Endothelial cell of umbilical vein (primary cell): Measurements from ENCODE around the gene PCDH15.

Experiments
- CTCF ChIP-seq, 2 donors: IDR thresholded peaks; 1 replicate in 1 of 2; 2 replicates in 1 of 2; pipeline ENCODE4 v1.5.1; 2011; ENCODE audit warnings: low read length in 2 of 2, mild to moderate bottlenecking in 2 of 2, moderate library complexity in 2 of 2, control low read depth in 1 of 2, inconsistent platforms in 1 of 2, low read depth in 1 of 2; ENCODE audit not compliant: insufficient read depth in 1 of 2; ENCODE audit errors: extremely low read depth in 1 of 2
- EZH2 ChIP-seq: IDR thresholded peaks from 2 replicates; pipeline ENCODE4 v1.6.1; 2012; ENCODE audit warnings: borderline replicate concordance, low read depth, mild to moderate bottlenecking, moderate library complexity, low read length, inconsistent platforms; ENCODE audit not compliant: severe bottlenecking
- MAX ChIP-seq: IDR thresholded peaks from 2 replicates; pipeline ENCODE4 v1.6.1; 2011; ENCODE audit not compliant: insufficient read depth, insufficient read length
- POLR2A ChIP-seq: IDR thresholded peaks from 2 replicates; pipeline ENCODE4 v1.6.1; 2012; ENCODE audit warnings: low read depth, mild to moderate bottlenecking, control low read depth, low read length
- POLR2AphosphoS5 ChIP-seq: IDR thresholded peaks from 2 replicates; pipeline ENCODE4 v1.6.1; 2012; ENCODE audit warnings: low read depth, mild to moderate bottlenecking, control low read depth, low read length, moderate library complexity; ENCODE audit not compliant: insufficient read depth

GRCh38 chr10:53909791-53910190 lies 891.2 kb downstream of the PCDH15 start:
- TF ChIP-seq POLR2A, result no peak
- TF ChIP-seq CTCF (IDR thresholded peaks at IDR 0.05; ENCODE audit: extremely low read depth in 1 of 2, insufficient read depth in 1 of 2, low read depth in 1 of 2, low read length in 2 of 2), result no peak
- TF ChIP-seq MAX, result no peak
- no peak for TF ChIP-seq POLR2AphosphoS5
- TF ChIP-seq EZH2, result no peak
